AG20443 (cell line): ENCODE results near the gene SLC5A4.
A peak's percentile ranks its signal among the peaks of the same experiment; 100 is the strongest.

Experiments used
- DNase-seq: peaks from one replicate; pipeline ENCODE4 v3.0.0; 2012; ENCODE audit warnings: low spot score, mixed read lengths

The SLC5A4 gene

DNA sequence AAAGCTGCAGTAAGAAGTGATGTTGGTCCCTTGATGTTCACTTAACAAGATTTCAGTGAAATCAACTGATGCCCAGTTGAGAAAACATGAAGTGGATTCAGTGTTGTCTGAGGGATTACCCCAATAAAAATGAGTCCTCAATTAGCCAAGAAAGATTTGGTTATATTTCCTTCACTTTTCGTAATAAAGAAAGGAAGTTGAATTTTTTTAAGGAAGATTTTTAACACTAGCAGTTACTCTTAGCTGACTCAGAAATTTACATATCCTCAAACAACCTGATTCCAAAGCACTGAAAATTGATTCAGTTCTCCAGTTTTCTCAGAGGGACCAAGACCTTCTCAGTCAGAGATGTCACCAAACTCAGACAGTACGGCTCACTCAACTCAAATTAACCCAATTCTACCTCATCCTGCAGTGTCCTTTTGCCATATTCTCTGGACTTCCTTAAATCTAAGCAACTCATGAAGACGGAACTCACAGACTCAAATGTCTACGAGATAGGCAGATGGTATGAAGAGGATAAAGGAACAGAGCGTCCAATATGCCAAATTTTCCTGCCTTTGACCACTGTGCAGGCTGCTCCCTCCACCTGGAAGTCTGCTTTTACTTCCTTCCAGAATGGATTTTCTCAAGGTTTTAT lies 22.8 kb downstream of the SLC5A4 start:
- no peak for DNase-seq

- DNase-seq: no peak
Measured at GRCh38 chr22:32226326-32227104, 28.6 kb downstream of the SLC5A4 start.

- no peak for DNase-seq
Measured at GRCh38 chr22:32222991-32223390, 32.2 kb downstream of the SLC5A4 start.

- no peak for DNase-seq
Measured at GRCh38 chr22:32219026-32219425, 36.1 kb downstream of the SLC5A4 start.

DNA sequence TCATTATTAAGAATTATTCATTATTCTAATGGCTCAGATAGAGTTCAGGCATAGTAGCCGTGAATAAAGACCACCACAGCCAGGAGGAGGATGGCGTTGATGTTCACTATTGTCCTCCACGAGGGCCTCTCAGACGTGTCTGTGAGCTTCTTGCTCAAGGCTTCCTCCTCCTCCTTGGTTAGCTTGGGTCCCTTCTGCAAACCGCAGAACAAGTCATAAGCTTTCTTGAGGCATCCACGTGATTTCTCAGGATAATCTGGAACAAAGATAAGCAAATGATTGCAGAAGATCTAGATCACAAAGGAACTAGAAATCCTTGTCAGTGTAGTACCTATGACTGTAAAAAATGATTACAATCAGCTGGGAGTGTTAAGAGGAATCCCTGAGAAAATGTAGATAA lies 36.7 kb downstream of the SLC5A4 start:
- no peak for DNase-seq

GRCh38 chr22:32217465-32217864 lies 37.7 kb downstream of the SLC5A4 start:
- no peak for DNase-seq

DNA sequence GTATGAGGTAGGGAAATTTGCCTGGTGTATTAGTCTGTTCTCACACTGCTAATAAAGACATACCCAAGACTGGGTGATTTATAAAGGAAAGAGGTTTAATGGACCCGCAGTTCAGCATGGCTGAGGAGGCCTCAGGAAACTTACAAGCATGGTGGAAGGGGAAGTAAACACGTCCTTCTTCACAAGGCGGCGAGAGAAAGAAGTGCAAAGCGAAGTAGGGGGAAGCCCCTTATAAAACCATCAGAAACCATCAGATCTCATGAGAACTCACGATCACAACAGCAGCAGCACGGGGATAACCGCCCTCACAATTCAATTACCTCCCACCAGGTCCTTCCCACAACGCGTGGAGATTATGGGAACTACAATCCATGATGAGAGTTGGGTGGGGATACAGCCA lies 38.2 kb downstream of the SLC5A4 start:
- no peak for DNase-seq

DNA sequence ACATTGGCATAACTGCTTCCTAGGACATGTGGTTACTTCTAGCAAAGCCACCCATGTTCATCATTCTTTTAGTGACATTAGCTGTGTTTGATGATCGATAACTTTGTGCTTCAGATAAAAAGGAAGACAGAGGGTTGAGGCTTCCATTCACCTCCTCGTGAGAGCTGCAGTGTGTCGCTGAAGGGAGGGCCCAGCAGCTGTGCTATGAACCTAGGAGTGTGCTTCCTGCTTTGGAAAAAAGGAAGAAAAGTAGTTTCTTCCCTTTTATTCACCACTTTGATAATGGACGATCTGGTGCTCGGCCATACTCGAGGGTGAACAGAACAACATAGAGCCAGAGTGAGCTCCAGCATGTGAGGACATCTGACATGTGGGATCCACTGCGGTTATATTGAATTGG lies 44.1 kb downstream of the SLC5A4 start:
- DNase-seq: no peak

DNA sequence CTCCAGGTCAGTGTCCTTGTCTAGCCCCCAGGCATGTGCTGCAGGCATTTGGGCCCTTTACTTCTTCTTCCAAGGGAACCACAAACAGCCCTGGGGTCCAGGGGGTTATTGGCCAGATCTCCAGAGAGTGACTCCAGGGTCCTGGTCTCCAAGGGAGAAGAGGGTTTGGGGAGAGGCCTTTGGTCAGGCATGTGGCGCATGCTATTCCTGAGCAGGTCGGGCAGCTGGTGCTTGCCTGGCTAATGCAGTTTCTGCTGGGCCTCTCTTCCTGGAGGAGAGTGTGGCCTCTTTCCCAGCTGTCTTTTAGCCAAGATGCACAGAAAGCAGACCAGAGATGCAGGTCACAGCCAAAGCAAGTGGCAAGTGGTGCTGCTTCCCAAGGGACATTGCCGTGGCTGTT lies 46.5 kb downstream of the SLC5A4 start:
- DNase-seq: no peak

- DNase-seq: no peak
Measured at GRCh38 chr22:32207971-32208480, 47.1 kb downstream of the SLC5A4 start.

DNA sequence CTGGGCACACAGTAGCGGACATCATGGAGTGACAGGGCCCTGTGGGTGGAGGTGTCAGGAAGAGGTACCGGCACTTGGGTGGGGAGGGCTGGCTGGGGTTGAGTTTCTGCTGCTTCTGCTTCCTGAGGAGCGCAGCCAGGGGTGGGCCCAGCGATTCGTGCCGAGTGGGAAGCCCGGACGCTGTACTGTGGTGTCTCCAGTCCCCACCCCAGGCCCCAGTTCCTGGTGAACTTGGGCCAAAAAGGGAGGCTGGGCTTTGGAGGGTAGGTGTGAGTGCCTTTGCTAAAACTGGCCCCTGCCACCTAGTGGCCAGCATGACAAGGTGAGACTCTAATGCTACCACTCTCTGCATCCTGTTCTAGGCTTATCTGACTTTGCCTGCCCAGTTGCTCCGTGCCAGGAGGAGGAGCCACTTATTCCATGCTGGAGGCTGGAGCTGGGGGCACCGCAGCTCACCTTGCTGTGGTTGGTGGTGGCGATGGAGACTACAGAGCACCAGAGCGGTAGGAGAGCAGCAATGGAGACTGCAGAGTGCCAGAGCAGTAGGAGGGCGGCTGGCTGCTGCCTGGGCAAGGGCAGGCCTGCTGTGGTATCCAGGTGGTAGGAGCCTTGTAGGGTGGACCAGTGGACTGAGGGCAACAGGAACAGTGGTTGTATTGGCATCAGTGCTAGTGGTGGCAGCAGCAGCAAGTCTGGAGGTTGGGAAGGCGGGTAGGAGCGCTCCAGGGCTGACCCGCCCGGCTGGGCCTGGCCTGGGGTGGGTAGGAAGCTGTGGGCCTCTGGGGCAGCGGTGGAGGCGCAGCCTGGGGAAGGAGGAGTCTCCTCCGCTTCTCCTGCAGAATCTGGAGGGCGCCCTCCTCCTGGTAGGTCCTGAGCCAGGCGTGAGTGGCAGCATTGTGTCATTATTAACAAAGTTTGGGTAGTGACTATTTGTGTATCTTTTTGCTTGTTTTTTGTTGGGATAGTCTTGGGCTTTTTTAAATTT lies 48.1 kb downstream of the SLC5A4 start:
- no peak for DNase-seq

GRCh38 chr22:32205974-32206773 lies 49.0 kb downstream of the SLC5A4 start:
- no peak for DNase-seq

- DNase-seq: peak; percentile 82
Measured at GRCh38 chr22:32204856-32205722, 50.1 kb downstream of the SLC5A4 start, which contains the start of gene RFPL2. Gene RFPL2, minus strand, starts transcription at chr22:32205073. Its CDS starts 2,622 bp downstream, at chr22:32202451.

DNA sequence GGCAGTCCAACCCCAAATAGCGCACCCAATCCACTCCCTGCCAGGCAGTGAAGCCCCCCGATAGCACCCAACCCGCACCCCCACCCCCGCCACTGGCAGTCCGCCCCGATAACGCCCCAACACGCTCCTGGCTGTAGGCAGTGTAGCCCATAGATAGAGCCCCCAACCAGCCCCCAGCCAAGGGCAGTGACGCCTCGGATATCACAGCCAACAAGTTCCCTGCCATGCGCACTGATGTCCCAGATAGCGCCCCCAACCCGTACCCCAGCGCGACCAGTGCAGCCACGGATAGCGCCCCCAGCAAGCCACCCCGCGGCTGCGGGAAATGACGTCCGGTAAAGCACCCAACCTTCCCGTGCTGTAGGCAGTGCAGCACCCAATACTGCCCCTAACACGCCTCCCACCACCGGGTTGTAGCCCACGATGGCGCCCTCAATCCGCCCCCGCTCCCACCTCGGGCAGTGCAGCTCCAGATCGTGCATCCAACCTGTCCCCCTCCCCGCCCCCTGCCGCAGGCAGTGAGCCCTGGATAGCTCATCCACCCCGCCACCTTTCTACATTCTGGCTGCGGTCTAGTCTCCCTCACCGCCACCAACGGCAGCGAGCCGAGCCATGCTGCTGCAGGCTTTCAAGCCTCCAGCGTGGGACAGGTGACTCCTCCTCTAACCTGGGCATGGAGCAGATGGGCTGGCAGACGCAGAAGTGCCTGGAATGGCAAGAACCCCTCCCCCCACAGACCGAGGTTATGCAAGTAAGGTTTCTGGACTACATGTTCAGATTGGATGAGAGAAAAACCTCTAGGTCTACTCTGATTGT lies 50.9 kb downstream of the SLC5A4 start:
- DNase-seq: no peak

DNA sequence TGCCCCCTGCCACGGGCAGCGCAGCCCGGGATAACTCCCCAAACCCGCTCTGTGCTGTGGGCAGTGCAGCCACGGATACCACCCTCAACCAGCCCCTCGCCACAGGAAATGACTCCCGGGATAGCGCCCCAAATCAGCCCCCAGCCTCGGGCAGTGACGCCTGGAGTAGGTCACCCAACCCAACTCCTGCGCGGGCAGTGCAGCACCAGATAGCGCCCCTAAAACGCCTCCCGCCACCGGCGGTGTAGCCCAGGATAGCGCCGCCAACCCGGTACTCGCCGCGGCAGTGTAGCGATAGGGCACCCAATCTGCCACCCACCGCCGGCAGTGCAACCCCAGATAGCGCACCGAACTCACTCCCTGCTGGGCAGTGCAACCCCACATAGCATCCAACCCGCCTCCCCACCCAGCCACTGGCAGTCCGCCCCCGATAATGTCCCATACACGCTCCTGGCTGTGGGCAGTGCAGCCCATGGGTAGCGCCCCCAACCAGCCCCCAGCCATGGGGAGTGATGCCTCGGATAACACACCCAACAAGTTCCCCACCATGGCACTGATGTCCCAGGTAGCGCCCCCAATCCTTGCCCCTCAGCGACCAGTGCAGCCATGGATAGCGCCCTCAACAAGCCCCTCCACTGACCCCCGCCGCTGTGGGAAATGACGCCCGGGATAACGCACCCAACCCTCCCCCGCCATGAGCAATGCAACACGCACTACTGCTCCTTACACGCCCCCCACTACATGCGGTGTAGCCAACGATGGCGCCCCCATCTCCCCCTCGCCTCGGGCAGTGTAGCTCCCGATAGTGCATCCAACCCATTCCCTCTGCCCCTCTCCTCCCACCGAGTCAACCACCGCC lies 51.7 kb downstream of the SLC5A4 start:
- DNase-seq: no peak

- peak; percentile 41 for DNase-seq
Measured at GRCh38 chr22:32202539-32203180, 52.5 kb downstream of the SLC5A4 start.

DNA sequence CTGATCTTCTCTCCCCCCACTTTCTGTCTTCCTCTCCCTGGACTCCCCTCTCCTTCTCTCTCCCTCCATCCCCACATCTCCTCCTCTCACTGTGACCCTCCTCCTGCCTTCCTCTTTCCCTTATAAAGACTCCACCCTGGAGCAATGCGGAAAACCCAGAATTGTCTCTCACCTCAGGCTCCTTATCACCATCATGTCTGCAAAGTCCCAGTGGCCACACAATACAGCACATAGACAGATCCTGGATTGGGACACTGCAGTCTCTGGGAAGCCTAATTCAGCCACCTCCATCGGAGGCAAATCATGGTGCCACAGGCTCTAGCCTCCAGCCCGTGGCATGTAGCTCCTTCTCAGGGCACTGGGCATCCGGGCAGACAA lies 53.0 kb downstream of the SLC5A4 start:
- no peak for DNase-seq

- no peak for DNase-seq
Measured at GRCh38 chr22:32200752-32201151, 54.4 kb downstream of the SLC5A4 start.
